Uterus (tissue), 4 donors: Measurements from ENCODE around the gene FAM174B. TPM values are rescaled to one million over a fixed set of nuclear protein-coding genes. Genes with fewer than 3 reads are reported as not detected.
A peak's percentile ranks its signal among the peaks of the same experiment; 100 is the strongest.

ENCODE experiments used
- DNase-seq, 2 donors: peaks; one replicate each; pipeline ENCODE4 v3.0.0-alpha.2; 2019 to 2020
- H3K27ac ChIP-seq, 2 donors: fragments of 200-600 bp; sonication (generic); 1 replicate in 1 of 2; 2 replicates in 1 of 2; pipeline ENCODE4 v1.5.1; 2016 to 2018
- H3K27me3 ChIP-seq, 2 donors: fragments of 200-600 bp; sonication (generic); one replicate each; pipeline ENCODE4 v1.5.1; 2018 to 2019; ENCODE audit warnings: control low read depth in 1 of 2
- H3K36me3 ChIP-seq, 2 donors: fragments of 200-600 bp; sonication (generic); one replicate each; pipeline ENCODE4 v1.5.1; 2019; ENCODE audit warnings: control low read depth in 1 of 2
- H3K4me1 ChIP-seq, 2 donors: fragments of 200-600 bp; sonication (generic); one replicate each; pipeline ENCODE4 v1.5.1; 2018 to 2019; ENCODE audit warnings: control low read depth in 1 of 2
- H3K4me3 ChIP-seq, 2 donors: fragments of 200-600 bp; sonication (generic); 1 replicate in 1 of 2; 2 replicates in 1 of 2; pipeline ENCODE4 v1.5.1; 2018 to 2019; ENCODE audit warnings: mild to moderate bottlenecking in 1 of 2
- H3K9me3 ChIP-seq, 2 donors: fragments of 200-600 bp; sonication (generic); one replicate each; pipeline ENCODE4 v1.5.1; 2019; ENCODE audit warnings: control low read depth in 1 of 2
- POLR2A ChIP-seq, 2 donors: fragments of 450-650 bp; IDR thresholded peaks; one replicate each; pipeline ENCODE4 v1.6.1; 2016; ENCODE audit warnings: antibody characterized with exemption in 2 of 2, mild to moderate bottlenecking in 1 of 2, moderate library complexity in 1 of 2
- intact Hi-C: fragments of 100-400 bp; cut with DNase I; formaldehyde crosslinking; loops from one replicate; pipeline ENCODE4 v1.15.1; 2023; ENCODE audit warnings: low total_unique reads
- total RNA-seq, 4 donors: library from RNA; depleted of rRNA in 3 of 4; stranded (reverse); fragments of >200 nt in 3 of 4; gene quantifications; one replicate each; pipeline versions ENCODE4 v1.1.0 to v1.2.4, GENCODE V29; 2014 to 2023
- TF ChIP-seq, protein P1 (sequence below), 4 experiments: fragments of 200-600 bp in 2 of 4; fragments of 450-650 bp in 2 of 4; sonication (generic) in 2 of 4; IDR thresholded peaks; one replicate each; pipeline ENCODE4 v1.5.1; 2016 to 2019; ENCODE audit warnings: antibody characterized with exemption in 4 of 4, mild to moderate bottlenecking in 2 of 4, moderate library complexity in 1 of 4
- donor health status: DM: yes; HTN: yes; CAD: no.

FAM174B gene
- total RNA-seq, 4 donors from 2014 or later: 0.51 to 41.8 (median 5.5) TPM

DNA sequence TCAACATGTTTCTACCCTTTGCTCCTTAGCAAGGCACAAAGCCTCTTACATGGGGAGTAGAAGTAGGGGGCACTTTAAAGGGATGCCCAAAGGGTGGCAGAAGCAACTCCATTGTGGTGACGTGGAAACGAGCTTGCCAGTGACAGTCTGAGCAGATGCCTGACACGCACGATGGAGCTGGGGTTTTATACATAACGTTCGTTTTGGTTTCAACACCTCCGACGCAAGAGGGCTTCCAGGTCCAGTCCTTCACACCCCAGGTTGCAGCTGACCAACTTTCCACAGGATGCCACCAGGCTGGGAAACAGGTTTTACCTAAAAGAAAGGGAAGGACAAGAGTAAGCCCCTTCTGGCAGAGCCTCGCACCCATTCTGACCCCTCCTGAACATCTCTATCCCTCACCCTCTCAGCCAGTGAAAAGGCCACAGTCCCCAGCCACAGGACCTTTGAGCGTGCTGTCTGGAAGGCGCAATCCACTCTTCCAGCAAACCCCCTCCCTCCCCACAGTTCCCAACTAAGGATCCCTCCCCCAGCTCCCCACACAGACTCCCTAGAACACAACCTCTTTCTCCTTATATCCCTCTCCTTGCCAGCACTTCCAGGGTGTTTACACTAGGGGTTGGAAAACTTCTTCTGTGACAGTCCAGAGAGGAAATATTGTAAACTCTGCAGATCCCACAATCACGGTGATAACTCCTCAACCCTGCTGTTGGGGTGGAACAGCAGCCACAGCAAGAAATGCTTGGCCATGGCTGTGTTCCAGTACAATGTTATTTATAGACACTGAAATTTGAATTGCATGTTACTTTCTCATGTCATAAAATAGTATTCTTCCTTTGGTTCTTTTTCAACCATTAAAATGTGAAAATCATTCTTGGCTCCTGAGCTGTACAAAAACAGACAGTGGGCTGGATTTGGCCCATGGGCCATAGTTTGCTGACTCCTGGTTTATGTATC is 36.2 kb downstream of the FAM174B start:
- Histone ChIP-seq H3K4me3 (no peak overlapping the region), H3K27me3 (no peaks in the 10 kb centered on the region), H3K36me3 (no peaks in the 10 kb centered on the region), H3K9me3 (no peaks in the 10 kb centered on the region), H3K4me1 (peaks cover 4 to 9% of the 10 kb centered on the region in 2 donors), H3K27ac (peak overlapping the region; percentile 79 to 81)
- TF ChIP-seq, protein P1, sequence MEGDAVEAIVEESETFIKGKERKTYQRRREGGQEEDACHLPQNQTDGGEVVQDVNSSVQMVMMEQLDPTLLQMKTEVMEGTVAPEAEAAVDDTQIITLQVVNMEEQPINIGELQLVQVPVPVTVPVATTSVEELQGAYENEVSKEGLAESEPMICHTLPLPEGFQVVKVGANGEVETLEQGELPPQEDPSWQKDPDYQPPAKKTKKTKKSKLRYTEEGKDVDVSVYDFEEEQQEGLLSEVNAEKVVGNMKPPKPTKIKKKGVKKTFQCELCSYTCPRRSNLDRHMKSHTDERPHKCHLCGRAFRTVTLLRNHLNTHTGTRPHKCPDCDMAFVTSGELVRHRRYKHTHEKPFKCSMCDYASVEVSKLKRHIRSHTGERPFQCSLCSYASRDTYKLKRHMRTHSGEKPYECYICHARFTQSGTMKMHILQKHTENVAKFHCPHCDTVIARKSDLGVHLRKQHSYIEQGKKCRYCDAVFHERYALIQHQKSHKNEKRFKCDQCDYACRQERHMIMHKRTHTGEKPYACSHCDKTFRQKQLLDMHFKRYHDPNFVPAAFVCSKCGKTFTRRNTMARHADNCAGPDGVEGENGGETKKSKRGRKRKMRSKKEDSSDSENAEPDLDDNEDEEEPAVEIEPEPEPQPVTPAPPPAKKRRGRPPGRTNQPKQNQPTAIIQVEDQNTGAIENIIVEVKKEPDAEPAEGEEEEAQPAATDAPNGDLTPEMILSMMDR (IDR thresholded peaks at IDR 0.05): no peak
- TF ChIP-seq POLR2A (IDR thresholded peaks at IDR 0.05): no peak
- DNase-seq: peak; percentile 59 to 66
- intact Hi-C loops: no loop called here

DNA sequence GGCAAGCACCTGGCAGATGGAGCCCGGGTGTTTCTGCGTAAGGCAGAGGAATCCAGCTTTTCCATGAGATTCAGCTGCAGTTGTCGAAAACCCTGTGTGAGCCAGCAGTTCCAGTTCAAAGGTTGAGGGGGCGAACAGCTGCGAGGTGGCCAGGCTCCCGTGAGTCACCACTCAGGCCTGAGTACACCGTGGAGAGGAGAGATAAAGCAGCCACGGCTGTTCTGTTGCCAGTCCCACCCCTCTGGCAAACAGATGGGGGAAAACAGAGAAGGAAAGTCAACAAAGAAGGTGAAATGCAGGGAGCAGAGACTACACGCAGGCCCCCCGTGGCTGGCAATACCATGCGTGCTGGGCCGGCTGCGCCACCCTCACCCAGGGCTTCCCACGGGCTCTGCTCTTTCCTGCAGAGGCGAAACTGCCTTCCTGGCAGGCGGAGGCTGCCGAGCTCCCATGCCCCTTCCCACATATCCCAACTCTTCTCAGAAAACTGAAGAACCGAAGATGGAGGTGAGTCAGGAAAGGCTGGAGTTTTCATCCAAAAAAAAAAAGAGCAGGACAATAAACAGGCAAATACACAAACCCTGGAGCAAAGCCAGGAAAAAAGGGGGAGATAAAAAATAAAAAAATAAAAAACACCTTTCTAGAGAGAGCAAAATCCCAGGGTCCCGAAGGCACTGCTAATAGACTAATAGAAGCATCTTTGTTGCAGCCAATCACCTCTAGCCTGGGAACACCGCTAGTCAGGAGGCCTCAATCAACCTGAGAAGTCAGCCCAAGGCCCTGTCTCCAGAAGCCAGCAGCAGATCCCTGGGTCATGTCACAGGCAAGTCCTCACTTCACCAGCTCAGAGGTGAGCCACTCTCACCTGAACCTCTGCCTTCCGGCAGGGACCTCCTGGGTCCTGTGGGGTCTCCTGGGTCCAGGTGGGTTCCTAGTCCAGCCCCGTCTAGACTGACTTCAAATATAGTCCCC is 37.7 kb downstream of the FAM174B start:
- DNase-seq: peak; percentile 87 to 90

DNA sequence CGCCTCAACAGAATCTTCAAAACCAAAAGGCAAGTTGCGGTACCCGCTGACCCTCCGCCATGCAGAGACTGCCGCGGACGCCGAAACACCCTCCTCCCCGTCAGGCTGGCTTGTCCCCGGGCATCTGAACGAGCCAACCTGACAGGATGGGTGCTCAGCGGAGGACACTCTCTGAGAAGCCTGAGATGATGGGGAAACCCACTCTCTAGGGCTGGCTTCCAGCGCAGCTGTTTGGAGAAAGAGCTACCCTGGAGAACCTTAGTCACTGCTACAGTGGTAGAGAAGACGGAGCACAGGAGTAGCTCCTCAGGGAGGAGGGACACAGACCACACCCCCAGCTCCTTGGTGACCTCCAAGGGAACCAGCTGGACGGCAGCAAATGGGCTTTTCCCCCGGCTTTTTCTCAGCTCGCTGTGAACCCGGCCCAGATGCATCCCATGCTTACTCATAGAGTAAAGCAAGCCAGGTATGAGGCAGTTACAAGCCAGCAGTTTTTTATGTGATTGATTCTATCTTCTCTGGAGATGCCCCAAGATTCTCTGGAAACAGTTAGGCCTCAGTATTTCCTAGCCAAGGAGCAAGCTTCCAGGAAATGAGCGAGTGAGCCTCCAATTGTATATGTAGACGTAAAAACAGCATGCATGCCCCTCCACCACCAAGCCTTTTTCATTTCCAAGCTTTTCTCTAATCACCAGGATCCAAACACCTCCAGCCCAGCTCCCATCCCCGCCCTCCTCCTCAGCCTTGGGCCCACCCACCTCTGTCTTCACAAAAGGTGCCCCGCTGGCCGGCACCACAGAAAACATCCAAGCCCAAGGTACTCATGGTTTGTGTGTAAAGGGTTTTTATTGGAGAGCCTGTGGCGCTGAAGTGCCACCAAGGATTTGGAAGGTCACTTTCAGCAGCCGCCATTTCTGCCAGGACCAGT is 38.7 kb downstream of the FAM174B start:
- Histone ChIP-seq H3K4me1 (peaks cover 4 to 9% of the 10 kb centered on the region in 2 donors), H3K9me3 (no peaks in the 10 kb centered on the region), H3K27ac (peak overlapping the region; percentile 79 to 81), H3K4me3 (no peak overlapping the region), H3K36me3 (no peaks in the 10 kb centered on the region), H3K27me3 (no peaks in the 10 kb centered on the region)
- peak; percentile 46 to 68 for DNase-seq
- TF ChIP-seq, protein P1 (IDR thresholded peaks at IDR 0.05): no peak
- no peak for TF ChIP-seq POLR2A (IDR thresholded peaks at IDR 0.05)
- intact Hi-C loops: no loop called here

More for the DNA sequence above, 37.7 kb downstream of the FAM174B start:
- H3K4me3 ChIP-seq: no peak overlapping the region
- H3K9me3 ChIP-seq: no peaks in the 10 kb centered on the region
- intact Hi-C loops: no loop called here
- no peaks in the 10 kb centered on the region for H3K27me3 ChIP-seq
- peaks cover 4 to 9% of the 10 kb centered on the region in 2 donors for H3K4me1 ChIP-seq
- peak overlapping the region; percentile 79 to 81 for H3K27ac ChIP-seq
- TF ChIP-seq, protein P1 (IDR thresholded peaks at IDR 0.05): no peak
- no peak for TF ChIP-seq POLR2A (IDR thresholded peaks at IDR 0.05)
- H3K36me3 ChIP-seq: no peaks in the 10 kb centered on the region

DNA sequence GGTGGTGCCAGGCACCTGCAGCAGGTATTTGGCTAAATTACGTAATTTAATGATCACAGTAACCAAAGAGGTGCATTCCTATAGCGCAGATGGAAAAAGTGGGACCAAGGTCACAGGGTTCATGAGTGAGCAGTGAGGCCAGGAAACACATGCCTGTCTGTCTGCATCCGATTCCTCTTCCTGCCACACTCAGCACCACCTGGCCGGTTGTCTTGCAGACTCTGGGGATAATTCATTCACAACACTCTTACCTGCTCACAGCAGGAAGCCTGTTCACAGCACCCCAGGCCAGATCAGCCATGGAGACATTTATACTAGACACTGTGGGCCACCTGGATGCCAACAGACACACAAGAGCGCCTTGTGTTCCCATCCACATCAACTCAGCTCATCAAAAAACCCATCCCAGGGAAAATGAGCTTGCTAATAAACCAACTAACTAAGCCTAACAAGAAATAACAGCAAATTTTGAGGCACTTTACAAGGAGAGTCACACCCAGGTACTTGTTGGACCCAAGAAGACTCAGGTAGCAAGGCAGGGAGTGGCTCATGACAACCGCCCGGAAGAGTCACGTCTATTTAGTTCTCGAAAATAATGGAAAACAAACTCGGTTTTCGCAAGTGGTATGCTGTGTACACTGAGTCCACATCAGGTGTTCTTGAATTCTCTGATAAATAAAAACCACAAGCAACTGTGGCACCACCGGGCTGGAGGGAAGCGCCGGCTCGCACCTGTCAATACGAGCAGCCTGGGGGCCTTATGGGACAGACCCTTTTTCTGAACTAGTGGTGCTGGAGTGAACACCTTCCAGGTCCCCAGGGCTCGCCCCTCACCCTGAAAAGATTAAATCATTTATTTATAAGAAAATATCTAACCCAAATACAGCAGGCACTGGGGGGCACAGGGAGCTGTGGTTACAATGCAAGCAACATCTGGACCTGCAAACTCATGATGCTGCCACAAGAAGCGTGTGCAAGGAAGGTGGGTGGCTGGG is 40.5 kb downstream of the FAM174B start:
- Histone ChIP-seq H3K36me3 (no peaks in the 10 kb centered on the region), H3K9me3 (no peaks in the 10 kb centered on the region), H3K27me3 (no peaks in the 10 kb centered on the region), H3K4me3 (no peak overlapping the region), H3K4me1 (peaks cover 4 to 9% of the 10 kb centered on the region in 2 donors), H3K27ac (no peak overlapping the region)
- intact Hi-C loops: no loop called here
- TF ChIP-seq, protein P1 (IDR thresholded peaks at IDR 0.05): no peak
- TF ChIP-seq POLR2A (IDR thresholded peaks at IDR 0.05): no peak
- DNase-seq: peak in 1 of 2 donors; percentile 11
